Activated T-helper 2 cell treated with anti-CD3 and anti-CD28 coated beads, Interferon-gamma antibody, Interleukin-2, Interleukin-4, amounts not matched to agents 10 μg/mL and 5 μg/mL and 100 μg/mL, durations not matched to agents 14 hours and 24 hours and 36 hours (primary cell): ENCODE results near the gene MINDY4. TPM values are rescaled to one million over a fixed set of nuclear protein-coding genes. Genes with fewer than 3 reads are reported as not detected.

Experiments
- DNase-seq: peaks from one replicate; pipeline ENCODE4 v3.0.0; 2021; ENCODE audit warnings: low spot score
- H3K27ac Mint-ChIP-seq: one replicate; pipeline ENCODE4 v1.8.0; 2021; ENCODE audit warnings: mixed read lengths
- H3K27me3 Mint-ChIP-seq: one replicate; pipeline ENCODE4 v1.8.0; 2021; ENCODE audit warnings: low read depth, mixed read lengths
- H3K36me3 Mint-ChIP-seq: one replicate; pipeline ENCODE4 v1.8.0; 2021; ENCODE audit warnings: low read depth, mixed read lengths
- H3K4me1 Mint-ChIP-seq: one replicate; pipeline ENCODE4 v1.8.0; 2021; ENCODE audit warnings: low read depth, mixed read lengths
- H3K4me3 Mint-ChIP-seq: one replicate; pipeline ENCODE4 v1.8.0; 2021; ENCODE audit warnings: low read depth, mild to moderate bottlenecking, moderate library complexity, mixed read lengths
- H3K9me3 Mint-ChIP-seq: one replicate; pipeline ENCODE4 v1.8.0; 2021; ENCODE audit warnings: mixed read lengths
- intact Hi-C: fragments of 100-400 bp; cut with micrococcal nuclease; formaldehyde crosslinking; loops from one replicate; pipeline ENCODE4 v1.15.1; 2023
- total RNA-seq: library from RNA; stranded (reverse); gene quantifications from 2 replicates; pipeline ENCODE4 v1.2.3, GENCODE V29; 2022

Gene MINDY4
- total RNA-seq, 1 donor from 2014 or later: 1.3 TPM

DNA sequence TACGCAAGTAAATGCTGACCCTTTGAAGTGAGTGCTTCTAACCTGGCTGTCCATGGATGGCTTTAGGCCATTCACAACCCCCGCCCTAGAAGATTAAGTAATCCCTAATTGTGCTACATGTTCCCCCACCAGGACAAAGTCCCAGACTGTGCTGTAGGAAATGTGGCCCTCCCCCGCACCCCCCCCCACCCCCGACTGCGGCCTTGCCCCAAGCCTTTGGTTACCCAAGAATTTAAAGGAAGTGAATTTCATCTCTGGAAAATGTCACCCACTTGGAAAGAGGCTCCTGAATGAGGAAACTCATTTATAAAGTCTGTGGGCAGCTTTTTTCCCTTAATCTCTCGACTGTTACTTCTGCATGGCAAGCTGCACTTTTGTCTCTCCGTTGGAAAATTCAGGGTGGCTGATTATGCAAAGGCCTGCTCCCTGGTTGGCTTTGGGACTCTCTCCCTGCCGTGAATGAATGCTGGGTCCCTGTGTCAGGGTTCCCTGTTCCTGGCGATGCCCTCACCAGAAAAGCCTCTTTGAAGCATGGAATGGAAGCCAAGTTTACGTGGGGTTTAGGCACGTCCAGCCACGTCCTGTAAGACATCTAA, 109.0 kb downstream of the MINDY4 start:
- no peaks in the 10 kb centered on the region for H3K36me3 Mint-ChIP-seq

DNA sequence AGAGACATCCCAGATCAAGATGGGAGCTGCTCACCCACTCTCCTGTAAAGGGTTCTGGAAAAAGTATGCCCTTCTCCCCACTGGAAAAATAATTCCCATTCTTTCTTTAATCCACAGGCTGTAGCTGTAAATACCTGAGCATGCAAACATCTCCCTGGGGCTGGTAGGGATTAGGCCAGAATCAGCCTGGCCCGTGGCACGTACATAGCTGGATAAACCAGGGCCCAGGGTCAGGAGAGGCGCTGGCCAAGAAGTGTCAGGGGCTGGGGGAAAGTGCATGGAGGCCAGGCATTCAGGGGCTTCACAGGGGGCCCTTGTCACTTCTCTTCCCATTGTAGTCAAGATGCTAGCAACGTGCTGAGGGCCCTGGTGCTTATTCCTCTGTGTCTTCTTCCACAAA, 109.7 kb downstream of the MINDY4 start:
- Mint-ChIP-seq H3K9me3 (no peaks in the 10 kb centered on the region), H3K4me3 (no peak overlapping the region), H3K27me3 (peaks cover 2% of the 10 kb centered on the region), H3K4me1 (no peaks in the 10 kb centered on the region), H3K27ac (no peak overlapping the region), H3K36me3 (no peaks in the 10 kb centered on the region)
- no peak for DNase-seq
- intact Hi-C loops: no loop called here

More for the DNA sequence above, 109.0 kb downstream of the MINDY4 start:
- Mint-ChIP-seq H3K27me3 (peaks cover 2% of the 10 kb centered on the region), H3K27ac (no peak overlapping the region), H3K4me3 (no peak overlapping the region), H3K9me3 (no peaks in the 10 kb centered on the region), H3K4me1 (no peaks in the 10 kb centered on the region)
- DNase-seq: no peak
- intact Hi-C loops: no loop called here

DNA sequence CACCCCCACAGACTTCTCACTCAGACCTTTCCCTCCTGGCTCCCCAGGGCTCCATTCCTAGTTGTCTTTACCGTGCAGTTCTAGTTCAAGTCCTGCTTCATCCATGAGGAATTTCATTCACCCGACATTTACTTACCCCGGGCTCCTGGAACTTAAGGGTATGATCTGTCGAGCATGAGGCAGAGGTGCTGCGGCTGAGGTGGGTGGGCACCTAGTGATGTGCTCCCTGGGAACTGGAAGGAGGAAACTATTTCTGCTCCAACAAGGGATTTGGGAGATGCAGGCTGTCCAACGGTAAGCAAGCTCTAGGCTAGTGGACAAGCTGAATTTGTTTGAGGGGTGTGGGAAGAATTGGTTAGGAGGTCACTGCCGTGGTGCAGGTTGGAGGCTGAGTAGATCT, 110.2 kb downstream of the MINDY4 start:
- Mint-ChIP-seq H3K36me3 (no peaks in the 10 kb centered on the region), H3K4me3 (no peak overlapping the region), H3K9me3 (no peaks in the 10 kb centered on the region), H3K4me1 (no peaks in the 10 kb centered on the region), H3K27ac (no peak overlapping the region), H3K27me3 (peaks cover 2% of the 10 kb centered on the region)
- intact Hi-C loops: no loop called here
- no peak for DNase-seq

DNA sequence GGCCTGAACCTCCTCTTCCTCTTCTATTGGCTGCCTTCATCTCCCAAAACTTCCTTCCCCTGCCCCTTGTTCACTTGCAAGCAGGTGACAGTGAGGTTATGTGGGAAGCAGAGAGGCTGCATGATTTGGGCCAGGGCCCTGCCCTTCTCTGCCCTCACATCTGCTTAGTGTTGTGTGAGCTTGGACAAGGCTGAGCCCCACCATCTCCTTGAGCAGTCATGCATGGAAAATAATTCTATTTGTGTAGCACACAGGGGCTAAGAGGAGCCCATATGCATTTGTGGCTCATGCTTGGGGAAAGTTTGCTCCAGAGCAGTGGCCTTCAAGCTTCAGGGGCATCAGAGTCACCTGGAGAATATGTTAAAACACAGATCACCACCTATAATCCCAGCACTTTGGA, 113.7 kb downstream of the MINDY4 start:
- Mint-ChIP-seq H3K9me3 (no peaks in the 10 kb centered on the region), H3K27ac (no peak overlapping the region), H3K4me3 (no peak overlapping the region), H3K4me1 (no peaks in the 10 kb centered on the region), H3K27me3 (peaks cover 2% of the 10 kb centered on the region), H3K36me3 (no peaks in the 10 kb centered on the region)
- intact Hi-C loops: no loop called here
- no peak for DNase-seq

DNA sequence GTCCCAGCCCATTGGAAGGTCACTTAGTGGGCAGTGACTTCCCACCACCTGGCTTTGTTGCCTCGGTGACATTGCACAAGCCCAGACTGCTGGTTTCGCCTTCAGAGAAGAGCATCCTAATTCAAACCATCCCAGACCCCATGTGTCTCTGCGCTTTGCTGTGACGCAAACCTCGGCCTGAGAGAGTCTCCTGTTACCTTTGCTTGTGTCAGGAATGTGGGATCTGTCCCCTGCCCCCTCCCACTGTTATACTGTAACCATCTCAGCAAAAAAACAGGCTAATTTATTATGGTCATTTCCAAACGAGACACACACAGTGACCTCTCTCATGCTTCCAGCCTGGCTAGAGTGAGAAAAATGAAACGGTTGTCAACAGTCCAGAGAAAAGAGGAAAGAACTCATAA, 115.4 kb downstream of the MINDY4 start:
- H3K4me3 Mint-ChIP-seq: no peak overlapping the region
- H3K9me3 Mint-ChIP-seq: no peaks in the 10 kb centered on the region

DNA sequence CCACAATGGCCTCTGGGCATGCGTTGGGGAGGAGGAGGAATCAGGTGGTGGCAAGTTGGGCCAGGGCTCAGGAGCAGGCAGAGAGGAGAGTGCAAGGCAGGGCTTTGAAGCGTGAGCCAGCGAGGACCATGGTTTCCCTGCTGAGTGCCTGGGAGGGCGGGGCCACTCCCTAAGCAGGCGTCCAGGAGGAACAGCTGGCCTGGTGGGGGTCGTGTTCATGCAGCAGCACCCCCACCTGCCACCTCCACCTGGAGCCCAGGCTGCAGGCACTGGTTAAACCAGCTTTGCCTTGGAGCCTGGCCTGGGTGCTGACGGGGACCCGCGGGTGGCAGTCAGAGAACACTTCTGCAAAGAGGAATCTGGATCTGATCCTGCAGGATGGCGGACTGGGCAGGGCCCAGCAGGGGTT, 116.3 kb downstream of the MINDY4 start:
- no peak for DNase-seq
- Mint-ChIP-seq H3K27me3 (no peaks in the 10 kb centered on the region), H3K9me3 (no peaks in the 10 kb centered on the region), H3K36me3 (no peaks in the 10 kb centered on the region), H3K4me1 (no peaks in the 10 kb centered on the region), H3K4me3 (no peak overlapping the region), H3K27ac (no peak overlapping the region)
- intact Hi-C loops: no loop called here

More for the DNA sequence above, 115.4 kb downstream of the MINDY4 start:
- H3K4me1 Mint-ChIP-seq: no peaks in the 10 kb centered on the region
- H3K27ac Mint-ChIP-seq: no peak overlapping the region
- H3K36me3 Mint-ChIP-seq: no peaks in the 10 kb centered on the region
- H3K27me3 Mint-ChIP-seq: no peaks in the 10 kb centered on the region
- intact Hi-C loops: no loop called here
- no peak for DNase-seq

DNA sequence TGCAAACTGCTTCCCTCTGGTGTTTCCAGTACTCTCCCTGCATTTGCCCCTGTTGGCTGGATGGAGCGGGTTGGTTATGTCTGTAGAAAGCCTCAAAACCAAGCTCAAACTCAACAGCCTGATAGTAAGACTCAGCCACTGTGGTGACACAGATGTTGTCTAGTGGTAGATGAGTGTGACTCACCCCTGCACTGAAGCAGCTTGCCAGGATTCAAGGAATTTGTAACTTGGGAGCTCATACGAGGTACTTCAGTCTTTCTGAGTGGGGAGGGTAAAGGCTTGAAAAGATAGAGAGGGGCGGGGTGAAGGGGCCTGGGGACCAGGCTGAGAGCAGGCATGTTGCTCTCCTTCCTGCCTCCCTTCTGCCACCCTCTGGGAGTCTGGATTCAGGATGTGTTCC, 117.5 kb downstream of the MINDY4 start:
- Mint-ChIP-seq H3K4me1 (no peaks in the 10 kb centered on the region), H3K27ac (no peak overlapping the region), H3K9me3 (no peaks in the 10 kb centered on the region), H3K27me3 (no peaks in the 10 kb centered on the region), H3K4me3 (no peak overlapping the region), H3K36me3 (no peaks in the 10 kb centered on the region)
- intact Hi-C loops: no loop called here
- DNase-seq: no peak

DNA sequence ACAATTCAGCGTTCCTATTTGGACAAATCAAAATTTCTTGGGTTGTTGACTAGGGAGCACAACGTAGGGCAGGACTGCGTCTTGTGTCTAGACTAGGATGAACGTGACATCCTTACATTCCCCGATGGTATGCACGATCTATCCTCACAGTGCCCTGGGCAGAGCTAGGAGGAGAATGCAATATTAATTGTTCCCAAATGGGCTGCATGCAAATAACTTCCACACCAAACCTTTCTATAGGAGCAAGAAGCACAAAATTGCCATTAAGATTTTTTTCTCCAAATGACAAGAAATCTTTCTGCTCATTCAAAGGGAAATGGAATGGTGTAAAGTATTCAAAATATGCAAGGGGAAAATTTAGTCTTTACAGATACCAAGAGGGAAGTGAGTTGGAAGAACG, 119.0 kb downstream of the MINDY4 start:
- no peak for DNase-seq
- no peaks in the 10 kb centered on the region for H3K36me3 Mint-ChIP-seq
- no peaks in the 10 kb centered on the region for H3K27me3 Mint-ChIP-seq
- no peaks in the 10 kb centered on the region for H3K4me1 Mint-ChIP-seq
- no peaks in the 10 kb centered on the region for H3K9me3 Mint-ChIP-seq
- H3K27ac Mint-ChIP-seq: no peak overlapping the region
- no peak overlapping the region for H3K4me3 Mint-ChIP-seq
- intact Hi-C loops: no loop called here

DNA sequence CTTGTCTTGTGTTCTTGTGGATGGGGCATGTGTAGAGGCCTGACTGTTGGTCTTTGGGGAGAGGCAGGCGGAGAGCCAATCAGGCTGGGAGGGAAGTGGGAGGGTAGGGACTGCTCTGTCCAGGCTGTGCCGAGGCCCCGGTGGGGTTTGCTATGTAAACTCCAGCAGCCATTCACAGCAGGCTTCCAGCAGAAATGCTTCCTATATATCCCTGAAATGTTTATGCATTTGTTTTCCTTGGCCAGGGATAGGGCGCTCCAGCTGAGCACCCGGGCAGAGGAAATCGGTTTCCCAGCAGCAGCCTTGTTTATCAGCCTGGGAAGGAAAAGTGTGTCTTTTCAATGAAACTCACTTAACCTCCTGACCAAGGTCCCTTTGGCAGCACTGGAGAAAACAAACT, 122.1 kb downstream of the MINDY4 start:
- Mint-ChIP-seq H3K27me3 (no peaks in the 10 kb centered on the region), H3K4me1 (no peaks in the 10 kb centered on the region), H3K4me3 (no peak overlapping the region), H3K9me3 (no peaks in the 10 kb centered on the region), H3K27ac (no peak overlapping the region), H3K36me3 (no peaks in the 10 kb centered on the region)
- intact Hi-C loops: no loop called here
- DNase-seq: no peak

DNA sequence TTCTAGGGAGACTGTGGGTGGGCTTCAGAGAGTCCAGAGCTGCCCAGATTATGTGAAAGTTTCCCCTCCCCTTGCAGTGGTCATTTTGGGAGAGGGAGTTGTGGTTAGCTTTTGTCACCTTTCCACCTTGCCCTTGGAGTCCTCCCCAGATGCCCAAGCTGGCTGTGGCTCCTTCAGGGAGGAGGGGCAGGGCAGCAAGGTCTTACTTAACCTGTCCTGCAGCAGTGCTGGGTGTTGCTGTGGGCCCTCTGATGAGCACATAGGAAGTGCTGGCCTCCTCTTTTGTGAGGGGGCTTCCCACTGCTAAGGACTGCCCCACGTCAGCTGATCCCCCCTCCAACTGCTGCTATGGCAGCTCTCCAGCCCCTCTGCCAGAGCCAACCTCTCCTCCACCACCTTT, 122.8 kb downstream of the MINDY4 start:
- DNase-seq: no peak
- H3K9me3 Mint-ChIP-seq: no peaks in the 10 kb centered on the region
- H3K27ac Mint-ChIP-seq: no peak overlapping the region
- H3K4me3 Mint-ChIP-seq: no peak overlapping the region
- no peaks in the 10 kb centered on the region for H3K27me3 Mint-ChIP-seq
- no peaks in the 10 kb centered on the region for H3K36me3 Mint-ChIP-seq
- no peaks in the 10 kb centered on the region for H3K4me1 Mint-ChIP-seq
- intact Hi-C loops: no loop called here

DNA sequence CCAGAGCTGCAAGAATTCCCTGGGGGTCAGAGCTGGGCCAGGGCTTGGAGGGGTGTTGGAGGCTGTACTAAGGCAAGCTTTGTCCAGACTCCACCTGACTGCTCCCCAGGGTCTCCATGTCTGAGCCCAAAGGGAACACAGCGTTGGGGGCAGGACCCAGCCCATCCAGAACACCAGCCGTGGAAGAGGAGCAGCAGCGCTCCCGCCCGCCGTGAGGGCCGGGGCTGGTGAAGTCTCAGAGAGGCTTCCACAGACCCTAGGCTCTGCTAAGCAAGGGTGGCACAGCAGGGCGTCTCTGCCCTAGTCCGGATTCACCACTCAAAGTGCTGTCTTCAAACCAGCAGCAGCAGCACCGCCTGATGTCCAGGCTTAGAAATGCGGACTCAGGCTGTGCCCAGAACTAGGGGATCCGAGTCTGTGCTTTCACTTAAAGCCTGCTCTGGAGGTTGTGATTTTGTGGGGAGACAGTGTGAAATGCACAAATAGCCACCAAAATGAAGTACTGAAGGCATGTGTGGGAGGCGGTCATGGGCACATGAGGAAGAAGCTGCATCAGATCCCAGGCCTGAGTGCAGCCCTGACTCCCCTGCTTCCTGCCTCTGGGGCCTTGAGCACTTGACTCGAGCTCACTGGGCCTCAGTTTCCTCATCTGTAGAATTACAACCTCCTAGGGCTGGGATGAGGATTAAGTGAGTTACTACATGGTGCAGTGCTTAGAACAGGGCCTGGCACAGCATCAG, 123.8 kb downstream of the MINDY4 start:
- Mint-ChIP-seq H3K4me1 (no peaks in the 10 kb centered on the region), H3K9me3 (no peaks in the 10 kb centered on the region), H3K27me3 (no peaks in the 10 kb centered on the region), H3K4me3 (no peak overlapping the region), H3K27ac (no peak overlapping the region), H3K36me3 (no peaks in the 10 kb centered on the region)
- intact Hi-C loops: no loop called here
- DNase-seq: no peak

DNA sequence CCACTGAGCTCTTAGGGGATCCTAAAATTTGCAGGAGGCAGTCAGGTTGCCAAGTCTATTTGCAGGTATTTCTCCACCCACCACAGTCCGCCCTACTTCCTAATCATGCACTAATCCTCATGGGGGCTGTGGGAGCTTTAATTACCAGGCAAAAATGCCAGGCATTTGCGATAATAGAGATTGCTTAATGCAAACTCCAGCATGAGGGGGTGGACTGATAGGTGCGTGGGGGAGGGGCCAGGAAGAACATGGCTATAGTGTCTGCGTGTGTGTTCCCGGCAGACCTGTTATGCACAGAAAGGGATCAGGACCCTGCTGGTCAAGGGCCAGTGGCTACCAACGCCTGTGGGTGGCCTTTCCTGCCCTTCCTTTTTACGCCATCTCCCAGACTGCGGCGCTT, 124.8 kb downstream of the MINDY4 start:
- intact Hi-C loops: no loop called here
- no peaks in the 10 kb centered on the region for H3K9me3 Mint-ChIP-seq
- H3K4me1 Mint-ChIP-seq: no peaks in the 10 kb centered on the region
- no peak overlapping the region for H3K27ac Mint-ChIP-seq
- no peaks in the 10 kb centered on the region for H3K27me3 Mint-ChIP-seq
- no peaks in the 10 kb centered on the region for H3K36me3 Mint-ChIP-seq
- H3K4me3 Mint-ChIP-seq: no peak overlapping the region
- DNase-seq: no peak

DNA sequence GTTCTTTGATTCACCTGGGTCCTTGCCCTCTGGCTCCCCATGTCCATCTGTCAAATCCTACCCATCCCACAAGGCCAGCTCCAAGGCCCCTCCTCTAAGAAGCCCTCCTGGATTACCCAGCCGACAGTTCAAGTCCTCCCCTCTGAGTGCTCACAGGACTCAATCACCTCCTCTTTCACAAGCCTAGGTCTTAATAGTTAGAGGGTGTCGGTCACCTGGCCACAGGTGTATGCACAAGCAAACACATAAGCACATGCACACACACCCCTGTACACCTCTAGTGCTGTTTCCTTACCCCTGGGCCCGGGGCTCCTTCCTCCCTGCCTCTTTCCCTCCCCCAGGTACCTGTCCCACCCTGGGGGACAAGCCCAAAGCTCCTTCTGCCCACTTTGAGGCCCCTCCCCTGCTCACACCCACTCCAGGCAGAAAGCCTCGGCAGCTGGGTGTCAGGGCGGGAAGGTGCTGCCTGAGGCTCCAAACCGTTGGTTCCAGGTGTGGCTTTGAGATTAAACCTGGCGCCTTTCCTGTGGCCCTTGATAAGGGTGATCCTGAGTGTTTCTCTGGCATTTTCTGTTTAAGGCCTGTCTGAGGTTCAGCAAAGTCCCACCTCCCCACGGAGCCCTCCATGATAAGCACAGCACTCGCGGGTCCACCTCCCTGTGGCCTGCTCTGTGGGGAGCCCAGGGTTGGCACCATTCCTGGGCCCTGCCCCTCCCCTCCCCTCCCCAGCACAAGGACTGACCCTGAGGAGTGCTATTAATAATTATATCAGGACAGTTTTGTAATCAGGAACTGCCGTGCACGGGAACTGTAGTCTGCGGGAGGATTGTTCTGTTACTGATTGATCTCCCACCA, 125.8 kb downstream of the MINDY4 start:
- intact Hi-C loops: no loop called here
- Mint-ChIP-seq H3K27me3 (no peaks in the 10 kb centered on the region), H3K4me3 (no peak overlapping the region), H3K27ac (no peak overlapping the region), H3K9me3 (no peaks in the 10 kb centered on the region), H3K4me1 (no peaks in the 10 kb centered on the region), H3K36me3 (no peaks in the 10 kb centered on the region)
- DNase-seq: no peak
